NCI-H345 (cell line): Measurements from ENCODE around the gene DDAH1.
"Not testable (repeated sequence)": the region's sequence is repeated elsewhere in the genome, so short reads cannot be mapped to it uniquely, and the experiment has no call there.

Source experiments
- DNase-seq: peaks from one replicate; lab custom pipeline; 2025; lab: John Stamatoyannopoulos, UW

The DDAH1 gene

GRCh38 chr1:85359874-85360721 is 104.9 kb downstream of the DDAH1 start:
- DNase-seq, result no peak

GRCh38 chr1:85358702-85359438 is 106.1 kb downstream of the DDAH1 start:
- DNase-seq, result no peak

GRCh38 chr1:85357817-85358216 is 107.1 kb downstream of the DDAH1 start:
- no peak for DNase-seq

GRCh38 chr1:85356130-85356529 is 108.8 kb downstream of the DDAH1 start:
- no peak for DNase-seq

- no peak for DNase-seq
Measured at GRCh38 chr1:85352055-85352454, 112.9 kb downstream of the DDAH1 start.

- DNase-seq, result no peak
Measured at GRCh38 chr1:85351202-85351828, 113.6 kb downstream of the DDAH1 start.

GRCh38 chr1:85349224-85349623 is 115.7 kb downstream of the DDAH1 start:
- no peak for DNase-seq

GRCh38 chr1:85347908-85348307 is 117.1 kb downstream of the DDAH1 start:
- no peak for DNase-seq

- not testable (repeated sequence) for DNase-seq
Measured at GRCh38 chr1:85347275-85347674, 117.7 kb downstream of the DDAH1 start.

- no peak for DNase-seq
Measured at GRCh38 chr1:85344256-85344694, 120.7 kb downstream of the DDAH1 start.

GRCh38 chr1:85343612-85344255 is 121.2 kb downstream of the DDAH1 start:
- DNase-seq, result no peak

GRCh38 chr1:85343213-85343611 is 121.7 kb downstream of the DDAH1 start:
- DNase-seq, result no peak

GRCh38 chr1:85342207-85342606 is 122.8 kb downstream of the DDAH1 start:
- DNase-seq, result no peak

GRCh38 chr1:85340427-85340826 is 124.5 kb downstream of the DDAH1 start:
- DNase-seq, result no peak

GRCh38 chr1:85339656-85340399 is 125.1 kb downstream of the DDAH1 start:
- no peak for DNase-seq

- no peak for DNase-seq
Measured at GRCh38 chr1:85339089-85339488, 125.9 kb downstream of the DDAH1 start.

- no peak for DNase-seq
Measured at GRCh38 chr1:85334962-85335361, 130.0 kb downstream of the DDAH1 start.

GRCh38 chr1:85333186-85333585 is 131.8 kb downstream of the DDAH1 start:
- no peak for DNase-seq

GRCh38 chr1:85332575-85332974 is 132.4 kb downstream of the DDAH1 start:
- no peak for DNase-seq

- DNase-seq, result no peak
Measured at GRCh38 chr1:85330711-85331290, 134.2 kb downstream of the DDAH1 start.

- DNase-seq, result no peak
Measured at GRCh38 chr1:85330214-85330631, 134.7 kb downstream of the DDAH1 start.
